Activated T-cell treated with anti-CD3 and anti-CD28 coated beads, Interleukin-2, amount 50 U/mL, for 4 hours (primary cell): ENCODE measurements around the gene BTBD17. TPM values are rescaled to one million over a fixed set of nuclear protein-coding genes. Genes with fewer than 3 reads are reported as not detected.

Experiments
- ATAC-seq, 2 donors: fragments of 200-7000 bp; cut with Tn5 transposase; one replicate each; pipeline ENCODE4 v1.10.0; 2021
- DNase-seq: peaks from one replicate; pipeline ENCODE4 v3.0.0-alpha.2; 2020
- H3K27me3 Mint-ChIP-seq: one replicate; pipeline ENCODE4 v1.8.0; 2021; ENCODE audit warnings: low read depth, mixed read lengths
- H3K36me3 Mint-ChIP-seq: one replicate; pipeline ENCODE4 v1.8.0; 2022; ENCODE audit warnings: mixed read lengths; ENCODE audit not compliant: insufficient read depth
- H3K4me1 Mint-ChIP-seq: one replicate; pipeline ENCODE4 v1.8.0; 2021; ENCODE audit warnings: low read depth, mixed read lengths
- H3K4me3 Mint-ChIP-seq: one replicate; pipeline ENCODE4 v1.8.0; 2021; ENCODE audit warnings: mild to moderate bottlenecking, moderate library complexity, mixed read lengths
- H3K9me3 Mint-ChIP-seq: one replicate; pipeline ENCODE4 v1.8.0; 2021; ENCODE audit warnings: mixed read lengths
- total RNA-seq, 3 donors: library from RNA; stranded (reverse); gene quantifications; one replicate each; pipeline ENCODE4 v1.2.1, GENCODE V29; 2021

BTBD17 gene
- total RNA-seq, 3 donors from 2014 or later = not detected

GRCh38 chr17:74356646-74357465 is 4.8 kb downstream of the BTBD17 start:
- ATAC-seq = peak; percentile 37 to 39
- no peak for DNase-seq
- Mint-ChIP-seq H3K4me3 (no peak overlapping the region), H3K27me3 (peaks cover 72% of the 10 kb centered on the region), H3K9me3 (no peaks in the 10 kb centered on the region), H3K4me1 (peaks cover 10% of the 10 kb centered on the region), H3K36me3 (no peaks in the 10 kb centered on the region)

- Mint-ChIP-seq H3K9me3 (no peaks in the 10 kb centered on the region), H3K4me3 (no peak overlapping the region), H3K27me3 (peaks cover 68% of the 10 kb centered on the region), H3K36me3 (no peaks in the 10 kb centered on the region), H3K4me1 (peaks cover 10% of the 10 kb centered on the region)
- ATAC-seq = no peak
- DNase-seq = no peak
These were observed 6.6 kb downstream of the BTBD17 start for GRCh38 chr17:74355065-74355464.

GRCh38 chr17:74354561-74354960 is 7.1 kb downstream of the BTBD17 start:
- Mint-ChIP-seq H3K4me1 (peaks cover 10% of the 10 kb centered on the region), H3K27me3 (peaks cover 69% of the 10 kb centered on the region), H3K4me3 (no peak overlapping the region), H3K36me3 (no peaks in the 10 kb centered on the region), H3K9me3 (no peaks in the 10 kb centered on the region)
- no peak for DNase-seq
- ATAC-seq = no peak

GRCh38 chr17:74354123-74354522 is 7.5 kb downstream of the BTBD17 start:
- no peaks in the 10 kb centered on the region for H3K9me3 Mint-ChIP-seq
- H3K36me3 Mint-ChIP-seq = no peaks in the 10 kb centered on the region
- no peak overlapping the region for H3K4me3 Mint-ChIP-seq
- peaks cover 10% of the 10 kb centered on the region for H3K4me1 Mint-ChIP-seq
- ATAC-seq (peak; percentile 61 to 68), DNase-seq (peak; percentile 22)
- H3K27me3 Mint-ChIP-seq = peaks cover 68% of the 10 kb centered on the region

GRCh38 chr17:74353446-74354060 is 8.1 kb downstream of the BTBD17 start:
- ATAC-seq = no peak
- Mint-ChIP-seq H3K9me3 (no peaks in the 10 kb centered on the region), H3K27me3 (peaks cover 68% of the 10 kb centered on the region), H3K4me1 (peaks cover 9% of the 10 kb centered on the region), H3K36me3 (no peaks in the 10 kb centered on the region), H3K4me3 (no peak overlapping the region)
- DNase-seq = no peak

- Mint-ChIP-seq H3K27me3 (peaks cover 60% of the 10 kb centered on the region), H3K4me1 (peaks cover 5% of the 10 kb centered on the region), H3K4me3 (no peak overlapping the region), H3K9me3 (no peaks in the 10 kb centered on the region), H3K36me3 (no peaks in the 10 kb centered on the region)
- ATAC-seq (peak; percentile 26 to 40), DNase-seq (no peak)
These were observed 10.0 kb downstream of the BTBD17 start for GRCh38 chr17:74351552-74352210.

GRCh38 chr17:74350486-74350885 is 11.2 kb downstream of the BTBD17 start:
- H3K9me3 Mint-ChIP-seq = no peaks in the 10 kb centered on the region
- DNase-seq = no peak
- ATAC-seq = no peak

GRCh38 chr17:74349120-74349519 is 12.5 kb downstream of the BTBD17 start:
- no peaks in the 10 kb centered on the region for H3K36me3 Mint-ChIP-seq
- DNase-seq (no peak), ATAC-seq (no peak)
- peaks cover 38% of the 10 kb centered on the region for H3K27me3 Mint-ChIP-seq
- no peak overlapping the region for H3K4me3 Mint-ChIP-seq
- no peaks in the 10 kb centered on the region for H3K9me3 Mint-ChIP-seq
- peaks cover 4% of the 10 kb centered on the region for H3K4me1 Mint-ChIP-seq

More at GRCh38 chr17:74350486-74350885, 11.2 kb downstream of the BTBD17 start:
- Mint-ChIP-seq H3K4me1 (peaks cover 5% of the 10 kb centered on the region), H3K4me3 (no peak overlapping the region), H3K36me3 (no peaks in the 10 kb centered on the region), H3K27me3 (peaks cover 50% of the 10 kb centered on the region)

- Mint-ChIP-seq H3K4me1 (no peaks in the 10 kb centered on the region), H3K9me3 (no peaks in the 10 kb centered on the region), H3K4me3 (no peak overlapping the region), H3K27me3 (peaks cover 25% of the 10 kb centered on the region), H3K36me3 (no peaks in the 10 kb centered on the region)
- ATAC-seq = no peak
- DNase-seq = no peak
These were observed 14.0 kb downstream of the BTBD17 start for GRCh38 chr17:74347646-74348045.

- DNase-seq = no peak
- peaks cover 17% of the 10 kb centered on the region for H3K27me3 Mint-ChIP-seq
- H3K36me3 Mint-ChIP-seq = no peaks in the 10 kb centered on the region
- H3K9me3 Mint-ChIP-seq = no peaks in the 10 kb centered on the region
- H3K4me3 Mint-ChIP-seq = no peak overlapping the region
- H3K4me1 Mint-ChIP-seq = no peaks in the 10 kb centered on the region
- ATAC-seq = no peak
These were observed 16.0 kb downstream of the BTBD17 start for GRCh38 chr17:74345433-74346241.

- Mint-ChIP-seq H3K36me3 (no peaks in the 10 kb centered on the region), H3K9me3 (no peaks in the 10 kb centered on the region), H3K4me1 (no peaks in the 10 kb centered on the region), H3K27me3 (peaks cover 10% of the 10 kb centered on the region), H3K4me3 (no peak overlapping the region)
- DNase-seq (no peak), ATAC-seq (no peak)
These were observed 17.0 kb downstream of the BTBD17 start for GRCh38 chr17:74344658-74345057.

- Mint-ChIP-seq H3K4me1 (no peaks in the 10 kb centered on the region), H3K27me3 (peaks cover 7% of the 10 kb centered on the region), H3K36me3 (no peaks in the 10 kb centered on the region), H3K9me3 (no peaks in the 10 kb centered on the region), H3K4me3 (no peak overlapping the region)
- no peak for ATAC-seq
- DNase-seq = no peak
These were observed 18.0 kb downstream of the BTBD17 start for GRCh38 chr17:74343526-74344284.

- Mint-ChIP-seq H3K4me1 (no peaks in the 10 kb centered on the region), H3K36me3 (no peaks in the 10 kb centered on the region), H3K4me3 (no peak overlapping the region), H3K27me3 (peaks cover 2% of the 10 kb centered on the region), H3K9me3 (no peaks in the 10 kb centered on the region)
- no peak for DNase-seq
- ATAC-seq = no peak
These were observed 18.5 kb downstream of the BTBD17 start for GRCh38 chr17:74343121-74343520.
